GM21528 (cell line): ENCODE data around the gene ZNF709.
"Not testable (repeated sequence)": the region's sequence is repeated elsewhere in the genome, so short reads cannot be mapped to it uniquely, and the experiment has no call there.

ENCODE experiments used
- ATAC-seq: cut with Tn5 transposase; IDR thresholded peaks from one replicate; pipeline ENCODE4 v1.9.1; 2021; ENCODE audit warnings: mild to moderate bottlenecking, moderate library complexity; ENCODE audit not compliant: unreplicated experiment, low FRiP score

ZNF709 gene

GRCh38 chr19:12484371-12485051, at the start of gene ZNF709:
ZNF709 (minus strand) TSS chr19:12484816; CDS start chr19:12484657, 159 bp downstream.
- ATAC-seq = peak; percentile 86

- ATAC-seq = no peak
Measured at GRCh38 chr19:12527034-12527836, 42.6 kb upstream of the ZNF709 start.

GRCh38 chr19:12526542-12526941, 41.9 kb upstream of the ZNF709 start:
- ATAC-seq = no peak

GRCh38 chr19:12521996-12522395, 37.4 kb upstream of the ZNF709 start:
- ATAC-seq = no peak

GRCh38 chr19:12513531-12514061, 29.0 kb upstream of the ZNF709 start:
- no peak for ATAC-seq

GRCh38 chr19:12497032-12497431, 12.4 kb upstream of the ZNF709 start:
- ATAC-seq = no peak

GRCh38 chr19:12496480-12496879, 11.9 kb upstream of the ZNF709 start:
- ATAC-seq = no peak

GRCh38 chr19:12495002-12495802, 10.6 kb upstream of the ZNF709 start:
- no peak for ATAC-seq

- no peak for ATAC-seq
Measured at GRCh38 chr19:12494260-12494860, 9.7 kb upstream of the ZNF709 start.

- not testable (repeated sequence) for ATAC-seq
Measured at GRCh38 chr19:12486265-12486783, 1.7 kb upstream of the ZNF709 start.

- no peak for ATAC-seq
Measured at GRCh38 chr19:12485571-12485970, 955 bp upstream of the ZNF709 start.

GRCh38 chr19:12485052-12485416, 418 bp upstream of the ZNF709 start:
- ATAC-seq = no peak

GRCh38 chr19:12484011-12484370, 625 bp downstream of the ZNF709 start:
- ATAC-seq = no peak

GRCh38 chr19:12482509-12482886, 2.1 kb downstream of the ZNF709 start:
- ATAC-seq = no peak

- ATAC-seq = no peak
Measured at GRCh38 chr19:12481781-12482508, 2.7 kb downstream of the ZNF709 start.

- ATAC-seq = no peak
Measured at GRCh38 chr19:12478234-12478941, 6.2 kb downstream of the ZNF709 start.

- ATAC-seq = not testable (repeated sequence)
Measured at GRCh38 chr19:12467651-12468050, 17.0 kb downstream of the ZNF709 start.

- ATAC-seq = no peak
Measured at GRCh38 chr19:12465211-12465610, 19.4 kb downstream of the ZNF709 start.

- ATAC-seq = no peak
Measured at GRCh38 chr19:12464769-12465168, 19.8 kb downstream of the ZNF709 start.
